HG02870 (cell line): Measurements from ENCODE around the gene ARHGAP25.

Experiments used
- ATAC-seq: cut with Tn5 transposase; IDR thresholded peaks from one replicate; pipeline ENCODE4 v1.9.1; 2021; ENCODE audit warnings: mild to moderate bottlenecking, moderate library complexity; ENCODE audit not compliant: unreplicated experiment

Gene ARHGAP25

GRCh38 chr2:68741238-68741637, 6.6 kb downstream of the ARHGAP25 start:
- no peak for ATAC-seq

DNA sequence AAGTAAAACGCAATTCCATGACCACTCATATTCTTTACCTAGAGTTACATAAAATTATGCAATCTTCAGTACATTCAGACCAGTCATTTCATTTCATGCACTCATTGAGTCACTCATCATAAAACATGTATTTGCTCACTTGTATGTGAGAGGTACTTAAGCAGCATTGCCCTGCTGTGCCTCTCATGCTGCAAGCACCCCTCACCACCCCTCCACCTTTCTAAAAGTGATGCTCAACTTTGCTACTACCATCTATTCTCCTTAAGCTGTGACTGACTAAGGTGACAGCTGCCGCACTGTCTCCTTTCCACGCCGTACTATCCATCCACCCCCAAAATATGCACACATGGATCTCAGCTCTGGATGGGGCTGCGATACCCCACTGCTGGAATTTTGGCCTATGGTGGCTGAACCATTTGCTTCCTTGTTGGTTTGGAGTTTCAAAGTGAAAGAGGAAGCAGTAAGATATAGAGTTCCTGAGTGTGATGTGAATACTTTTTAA, 7.2 kb downstream of the ARHGAP25 start:
- ATAC-seq, result no peak

- ATAC-seq, result no peak
Measured at GRCh38 chr2:68742626-68743415, 8.2 kb downstream of the ARHGAP25 start.

- ATAC-seq, result no peak
Measured at GRCh38 chr2:68743531-68743930, 8.9 kb downstream of the ARHGAP25 start.

- no peak for ATAC-seq
Measured at GRCh38 chr2:68744366-68744912, 9.8 kb downstream of the ARHGAP25 start.

GRCh38 chr2:68745006-68745405, 10.4 kb downstream of the ARHGAP25 start:
- ATAC-seq, result no peak

- ATAC-seq, result no peak
Measured at GRCh38 chr2:68746408-68746807, 11.8 kb downstream of the ARHGAP25 start.

DNA sequence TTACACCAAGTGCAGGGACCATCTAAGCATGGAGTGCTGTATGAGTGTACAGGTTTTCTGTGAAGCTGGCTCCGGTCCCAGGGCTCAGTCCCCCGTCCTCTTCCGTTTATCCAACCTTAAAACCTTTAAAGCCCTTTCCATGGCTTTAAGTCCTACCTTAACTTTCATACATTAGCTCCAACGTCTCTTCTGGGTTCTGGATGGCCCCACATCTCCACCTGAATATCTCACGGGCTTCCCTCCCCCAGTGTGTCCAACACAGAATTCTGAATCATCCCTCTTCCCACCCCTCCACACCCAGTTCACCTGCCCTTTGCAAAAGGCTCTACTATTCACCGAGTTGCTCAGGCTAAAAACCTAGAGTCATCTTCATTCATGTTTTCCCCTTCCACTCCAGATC, 12.8 kb downstream of the ARHGAP25 start:
- no peak for ATAC-seq

DNA sequence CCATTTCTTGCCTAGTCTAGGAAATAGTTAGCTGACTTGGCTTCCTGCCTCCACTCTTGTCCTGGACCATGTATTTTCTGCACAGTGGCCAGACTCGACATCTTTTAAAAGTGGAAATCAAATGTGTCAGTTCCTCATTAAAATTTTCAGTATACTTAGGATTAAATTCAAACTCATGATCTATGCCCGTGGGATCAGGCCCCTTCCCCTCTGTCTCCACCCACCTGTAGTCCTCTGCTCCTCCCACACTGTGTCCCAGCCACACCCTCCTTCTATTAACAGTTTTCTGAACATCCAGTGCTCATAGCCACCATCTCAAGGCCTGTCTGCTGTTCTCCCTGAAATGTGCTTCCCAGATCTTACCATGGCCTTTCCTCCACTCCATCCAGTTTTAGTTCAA, 13.3 kb downstream of the ARHGAP25 start:
- no peak for ATAC-seq

DNA sequence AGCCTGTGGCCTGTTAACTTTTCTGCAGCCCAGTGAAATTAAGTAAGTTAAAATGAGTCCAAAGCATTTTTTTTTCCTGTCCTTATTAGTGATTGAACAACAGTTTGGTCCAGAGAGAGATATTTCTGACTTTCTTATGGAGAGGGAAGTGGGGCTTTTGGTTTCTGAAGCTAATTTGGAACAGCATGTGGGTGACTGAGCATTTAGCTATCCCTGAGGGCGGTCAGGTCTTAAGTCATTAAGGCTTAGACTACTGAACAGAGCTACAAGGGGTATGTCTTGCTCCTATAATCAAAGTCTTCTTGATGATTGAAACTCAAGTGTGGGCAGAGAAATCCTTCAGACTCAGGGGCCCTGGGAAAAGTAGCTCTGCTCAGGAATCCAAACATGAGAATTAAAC, 14.0 kb downstream of the ARHGAP25 start:
- no peak for ATAC-seq

DNA sequence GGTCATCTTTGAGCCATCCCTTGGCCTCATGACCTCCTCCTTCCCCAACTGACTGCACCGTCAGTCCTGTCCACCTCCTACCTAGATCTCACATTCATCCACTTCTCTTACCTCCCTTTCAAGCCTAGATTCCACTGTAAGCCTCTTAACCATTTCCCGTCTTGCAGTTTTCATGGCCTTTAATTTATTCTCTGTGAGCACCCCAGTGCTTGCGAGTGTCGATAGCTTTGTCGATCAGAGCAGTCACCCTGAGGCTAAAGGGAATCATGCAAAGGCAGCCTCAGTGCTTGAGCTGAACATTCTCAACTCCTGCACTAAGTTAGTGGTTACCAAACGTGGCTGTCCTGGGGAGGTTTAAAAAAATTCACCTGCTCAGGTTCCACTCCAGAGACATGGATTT, 14.7 kb downstream of the ARHGAP25 start:
- no peak for ATAC-seq

GRCh38 chr2:68750592-68751396, 16.2 kb downstream of the ARHGAP25 start:
- ATAC-seq, result no peak

GRCh38 chr2:68751397-68752339, 17.1 kb downstream of the ARHGAP25 start:
- ATAC-seq, result peak; percentile 74

DNA sequence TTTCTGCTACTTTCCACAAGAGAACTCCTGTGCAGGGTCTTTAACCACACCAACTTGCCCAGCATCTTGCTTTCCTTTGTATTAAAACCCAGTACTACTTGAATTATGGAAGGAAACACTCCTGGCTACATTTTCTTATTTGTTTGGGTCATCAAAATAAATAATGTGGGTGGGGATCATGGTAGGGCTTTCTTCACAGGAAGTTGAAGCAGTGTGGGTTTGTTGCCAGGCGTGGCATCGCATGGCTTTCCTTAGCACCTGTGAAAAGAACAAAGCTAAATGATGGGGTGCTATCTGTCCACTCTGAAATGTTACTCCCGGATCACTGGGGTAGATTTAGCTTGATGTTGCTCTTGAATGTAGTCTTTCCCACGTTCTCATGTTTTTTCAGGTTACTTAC, 18.7 kb downstream of the ARHGAP25 start:
- ATAC-seq, result no peak

GRCh38 chr2:68755071-68755470, 20.5 kb downstream of the ARHGAP25 start:
- no peak for ATAC-seq

DNA sequence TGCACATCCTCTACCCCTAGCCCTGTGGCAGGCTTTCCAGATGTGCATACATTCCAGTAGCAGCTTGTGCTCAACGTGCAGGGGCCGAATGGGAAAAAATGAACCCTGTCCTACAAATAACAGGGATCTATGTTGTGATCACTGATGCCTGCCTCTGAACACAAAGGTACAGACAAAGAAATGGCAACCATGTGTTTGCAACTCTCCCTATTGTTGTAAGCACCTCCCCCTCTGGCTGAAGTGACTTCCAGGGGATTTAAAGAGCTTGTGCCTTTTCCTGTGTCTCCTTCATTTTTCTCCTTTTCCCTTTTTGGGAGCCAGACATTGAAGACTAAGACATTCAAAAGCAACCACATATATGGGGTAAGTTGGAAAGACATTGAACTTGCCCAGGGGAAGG, 21.6 kb downstream of the ARHGAP25 start:
- no peak for ATAC-seq

DNA sequence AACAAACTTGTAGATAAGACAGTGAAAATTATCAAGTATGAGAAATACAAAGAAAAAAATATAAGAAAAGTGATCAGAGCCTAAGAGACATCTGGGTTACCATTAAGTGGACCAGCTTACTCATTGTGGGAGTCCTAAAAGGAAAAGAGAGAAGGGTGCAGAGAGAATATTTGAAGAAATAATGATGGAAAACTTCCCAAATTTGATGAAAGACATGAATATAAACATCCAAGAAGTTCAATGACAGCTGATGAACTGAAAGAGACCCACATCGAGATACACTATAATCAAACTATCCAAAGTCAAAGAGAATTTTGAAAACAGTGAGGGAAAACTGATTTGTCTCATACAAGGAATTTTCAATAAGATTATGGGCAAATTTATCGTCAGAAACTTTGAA, 22.5 kb downstream of the ARHGAP25 start:
- ATAC-seq, result no peak

DNA sequence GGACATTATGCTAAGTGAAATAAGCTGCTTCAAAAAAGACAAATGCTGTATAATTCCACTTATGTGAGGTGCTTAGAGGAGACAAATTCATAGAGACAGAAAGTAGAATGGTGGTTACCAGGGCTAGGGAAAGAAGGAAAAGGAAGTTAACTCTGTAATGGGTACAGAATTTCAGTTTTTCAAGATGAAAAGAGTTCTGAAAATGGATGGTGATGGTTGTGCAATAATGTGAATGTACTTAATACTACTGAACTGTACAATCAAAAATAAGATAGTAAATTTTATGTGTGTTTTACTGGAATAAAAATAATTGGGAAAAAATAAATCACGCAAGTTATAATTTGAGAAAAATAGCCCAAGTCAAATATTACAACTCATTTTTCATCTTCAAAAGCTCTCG, 27.5 kb downstream of the ARHGAP25 start:
- ATAC-seq, result no peak

- ATAC-seq, result peak; percentile 45
Measured at GRCh38 chr2:68762665-68763064, 28.1 kb downstream of the ARHGAP25 start.

DNA sequence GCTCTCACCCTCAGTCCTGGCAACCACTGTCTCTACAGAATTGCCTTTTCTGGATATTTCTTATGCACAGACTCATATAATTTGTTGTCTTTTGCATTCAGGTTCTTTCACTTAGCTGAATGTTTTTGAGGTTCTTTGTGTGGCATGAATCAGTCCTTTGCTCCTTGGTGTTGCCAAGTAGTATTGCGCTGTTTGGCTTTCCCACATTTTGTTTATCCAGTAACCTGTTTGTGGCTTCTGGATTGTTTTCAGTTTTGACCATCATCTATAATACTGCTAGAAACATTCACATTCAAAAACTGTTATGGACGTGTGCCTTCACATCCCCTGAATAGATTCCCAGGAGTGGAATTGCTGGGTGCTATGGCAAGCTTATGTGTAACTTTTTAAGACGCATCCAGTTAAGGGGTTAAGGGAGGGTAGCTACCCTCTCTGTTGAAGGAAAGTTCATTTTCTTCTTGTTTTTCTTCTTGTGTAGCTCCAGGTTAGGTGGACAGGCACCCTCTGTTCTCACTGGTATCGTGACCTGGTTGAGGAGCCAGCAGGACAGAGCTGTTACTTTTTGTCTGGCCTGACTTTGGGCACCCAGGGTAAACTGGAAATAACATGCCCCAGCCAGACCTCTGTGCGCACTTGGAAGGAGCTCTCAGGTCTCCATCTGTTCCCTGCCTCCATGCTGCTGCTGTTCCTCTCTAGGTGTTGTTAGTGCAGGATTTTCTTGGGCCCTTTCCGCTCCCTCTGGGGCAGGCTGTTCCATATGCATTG, 29.6 kb downstream of the ARHGAP25 start:
- ATAC-seq, result no peak
